Thymus (tissue), 11 donors: ENCODE measurements around the gene NTM. TPM values are rescaled to one million over a fixed set of nuclear protein-coding genes. Genes with fewer than 3 reads are reported as not detected.
"Not testable (repeated sequence)": the region's sequence is repeated elsewhere in the genome, so short reads cannot be mapped to it uniquely, and the experiment has no call there.

ENCODE experiments used
- DNase-seq, 9 donors: peaks; one replicate each; pipeline ENCODE4 v3.0.0-alpha.2; 2013; ENCODE audit warnings: low spot score in 9 of 9, low read depth in 6 of 9, missing footprints in 1 of 9
- H3K27ac ChIP-seq, 2 donors: one replicate each; pipeline ENCODE4 v1.5.1; 2013; ENCODE audit warnings: control low read depth in 1 of 2, low read depth in 1 of 2, low read length in 1 of 2, mild to moderate bottlenecking in 1 of 2, moderate library complexity in 1 of 2
- H3K27me3 ChIP-seq, 2 donors: one replicate each; pipeline ENCODE4 v1.5.1; 2013; ENCODE audit warnings: low read length in 1 of 2; ENCODE audit not compliant: control insufficient read depth in 2 of 2, insufficient read depth in 1 of 2
- H3K36me3 ChIP-seq, 2 donors: one replicate each; pipeline ENCODE4 v1.5.1; 2013; ENCODE audit warnings: low read length in 1 of 2, mild to moderate bottlenecking in 1 of 2, moderate library complexity in 1 of 2; ENCODE audit not compliant: control insufficient read depth in 2 of 2, insufficient read depth in 2 of 2
- H3K4me1 ChIP-seq, 2 donors: one replicate each; pipeline ENCODE4 v1.5.1; 2013; ENCODE audit warnings: low read length in 2 of 2; ENCODE audit not compliant: control insufficient read depth in 2 of 2, insufficient read depth in 2 of 2
- H3K4me3 ChIP-seq, 2 donors: one replicate each; pipeline ENCODE4 v1.5.1; 2013; ENCODE audit warnings: low read length in 2 of 2, control low read depth in 1 of 2, mild to moderate bottlenecking in 1 of 2
- H3K9me3 ChIP-seq, 2 donors: one replicate each; pipeline ENCODE4 v1.5.1; 2013; ENCODE audit warnings: low read length in 1 of 2, mild to moderate bottlenecking in 1 of 2; ENCODE audit not compliant: control insufficient read depth in 2 of 2, insufficient read depth in 1 of 2
- WGBS: extraction: QIAGEN DNeasy Blood & Tissue Kit; methylation state at CpG from one replicate; pipeline ENCODE4 v1.1.7; 2013; 5-methylcytosine and 5-hydroxymethylcytosine counted together
- polyA plus RNA-seq: library from polyadenylated mRNA; stranded (reverse); fragments of 200-250 nt; gene quantifications from one replicate; pipeline ENCODE4 v1.2.3, GENCODE V29; 2013
- total RNA-seq: library from RNA; stranded (reverse); fragments of 120-200 nt; gene quantifications from one replicate; pipeline ENCODE4 v1.2.4, GENCODE V29; 2013
- donor health status: healthy.

Gene NTM
- total and polyA plus RNA-seq, 2 donors = 0.18 to 0.47 TPM

- H3K27ac ChIP-seq = no peak overlapping the region
- H3K4me3 ChIP-seq = no peak overlapping the region
- 28% methylated on average over 8 of the region's 8 CpGs for WGBS
- no peaks in the 10 kb centered on the region for H3K36me3 ChIP-seq
- H3K9me3 ChIP-seq = no peaks in the 10 kb centered on the region
- H3K4me1 ChIP-seq = no peaks in the 10 kb centered on the region
- DNase-seq = peak in 1 of 9 donors; percentile 2
- no peaks in the 10 kb centered on the region for H3K27me3 ChIP-seq
Measured at GRCh38 chr11:132312701-132313111, 942.3 kb downstream of the NTM start.

DNA sequence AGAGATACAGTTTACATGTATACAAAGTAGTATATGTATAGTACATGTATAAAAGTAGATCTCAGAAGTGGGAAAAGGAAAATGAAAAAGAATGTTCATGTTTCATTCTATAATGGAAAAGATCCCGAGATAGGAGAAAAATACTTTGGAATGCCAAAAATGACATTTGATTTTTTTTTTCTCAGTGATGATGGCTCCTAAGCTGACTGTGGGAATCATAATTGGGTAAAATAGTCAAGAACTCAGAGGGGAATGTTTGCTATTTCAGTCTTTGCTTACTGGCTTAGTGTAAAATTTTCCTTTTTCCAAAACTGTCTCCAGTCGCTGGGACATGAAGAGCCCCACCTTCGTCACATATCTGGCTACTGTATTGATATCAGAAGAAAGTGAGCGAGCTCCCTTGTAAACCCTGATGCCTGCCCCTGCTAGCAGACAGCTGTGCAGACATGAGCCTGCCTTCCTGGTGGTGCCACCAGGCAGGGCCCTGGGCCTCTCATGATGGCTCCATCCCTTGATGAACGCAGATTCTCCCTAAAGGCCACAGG is 944.6 kb downstream of the NTM start:
- Histone ChIP-seq H3K4me3 (no peak overlapping the region), H3K27ac (no peak overlapping the region), H3K36me3 (no peaks in the 10 kb centered on the region), H3K4me1 (no peaks in the 10 kb centered on the region), H3K27me3 (no peaks in the 10 kb centered on the region), H3K9me3 (no peaks in the 10 kb centered on the region)
- WGBS = 92% methylated on average over 5 of the region's 5 CpGs
- DNase-seq = no peak

GRCh38 chr11:132315696-132316095 is 945.3 kb downstream of the NTM start:
- Histone ChIP-seq H3K36me3 (no peaks in the 10 kb centered on the region), H3K27ac (no peak overlapping the region), H3K27me3 (no peaks in the 10 kb centered on the region), H3K9me3 (no peaks in the 10 kb centered on the region), H3K4me1 (no peaks in the 10 kb centered on the region), H3K4me3 (no peak overlapping the region)
- DNase-seq = no peak
- 77% methylated on average over 6 of the region's 6 CpGs for WGBS

GRCh38 chr11:132318421-132319157 is 948.2 kb downstream of the NTM start:
- Histone ChIP-seq H3K4me1 (no peaks in the 10 kb centered on the region), H3K36me3 (no peaks in the 10 kb centered on the region), H3K9me3 (no peaks in the 10 kb centered on the region), H3K27ac (no peak overlapping the region), H3K27me3 (no peaks in the 10 kb centered on the region), H3K4me3 (no peak overlapping the region)
- no peak for DNase-seq
- 94% methylated on average over 8 of the region's 8 CpGs for WGBS

GRCh38 chr11:132319419-132319818 is 949.0 kb downstream of the NTM start:
- not testable (repeated sequence) for H3K27me3 ChIP-seq, DNase-seq, H3K4me1 ChIP-seq, H3K36me3 ChIP-seq, H3K9me3 ChIP-seq, H3K27ac ChIP-seq, H3K4me3 ChIP-seq
- WGBS = 90% methylated on average over 6 of the region's 6 CpGs

DNA sequence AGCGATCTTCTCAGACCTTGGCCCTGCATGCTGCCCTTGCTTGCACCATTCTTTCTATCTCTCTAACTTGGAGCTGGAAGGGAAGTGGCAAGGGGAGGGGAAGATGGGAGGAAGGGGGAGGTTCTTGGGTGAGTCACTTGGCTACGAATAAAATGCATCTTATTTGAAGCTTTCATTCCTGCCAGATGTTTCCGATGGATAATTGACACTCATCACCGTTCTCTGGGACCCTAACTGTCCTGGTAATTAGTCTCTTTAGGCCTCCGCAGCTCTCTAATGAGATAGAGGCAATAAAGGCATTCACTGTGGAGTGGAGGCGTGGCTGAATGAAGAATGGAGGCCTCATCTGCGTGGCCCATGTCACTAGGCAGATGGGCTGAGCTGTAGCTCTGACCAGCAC is 960.1 kb downstream of the NTM start:
- Histone ChIP-seq H3K4me3 (no peak overlapping the region), H3K27ac (no peak overlapping the region), H3K36me3 (no peaks in the 10 kb centered on the region), H3K4me1 (no peaks in the 10 kb centered on the region), H3K27me3 (no peaks in the 10 kb centered on the region), H3K9me3 (no peaks in the 10 kb centered on the region)
- no peak for DNase-seq
- WGBS = 64% methylated on average over 7 of the region's 7 CpGs

DNA sequence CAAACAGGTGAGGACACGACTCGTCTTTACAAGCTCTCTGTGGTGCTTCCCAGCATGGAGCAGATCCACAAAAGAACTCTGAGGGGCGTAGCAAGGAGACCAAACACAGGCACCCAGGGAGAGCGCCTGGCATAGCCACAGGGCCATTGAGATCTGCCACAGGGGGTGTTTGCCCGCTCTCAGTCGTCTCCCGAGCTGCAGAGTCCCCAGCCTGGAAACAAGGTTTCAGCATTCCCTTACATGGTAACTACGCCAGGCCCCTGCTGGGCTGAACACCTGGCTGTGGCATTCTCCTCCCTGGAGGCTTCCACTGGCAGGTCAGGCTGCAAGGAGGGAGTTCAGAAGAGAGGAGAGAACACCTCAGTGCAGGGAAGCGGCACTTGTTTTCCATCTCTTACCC is 962.1 kb downstream of the NTM start:
- Histone ChIP-seq H3K36me3 (no peaks in the 10 kb centered on the region), H3K27ac (no peak overlapping the region), H3K27me3 (no peaks in the 10 kb centered on the region), H3K4me3 (no peak overlapping the region), H3K4me1 (no peaks in the 10 kb centered on the region), H3K9me3 (no peaks in the 10 kb centered on the region)
- no peak for DNase-seq
- 80% methylated on average over 9 of the region's 9 CpGs for WGBS

DNA sequence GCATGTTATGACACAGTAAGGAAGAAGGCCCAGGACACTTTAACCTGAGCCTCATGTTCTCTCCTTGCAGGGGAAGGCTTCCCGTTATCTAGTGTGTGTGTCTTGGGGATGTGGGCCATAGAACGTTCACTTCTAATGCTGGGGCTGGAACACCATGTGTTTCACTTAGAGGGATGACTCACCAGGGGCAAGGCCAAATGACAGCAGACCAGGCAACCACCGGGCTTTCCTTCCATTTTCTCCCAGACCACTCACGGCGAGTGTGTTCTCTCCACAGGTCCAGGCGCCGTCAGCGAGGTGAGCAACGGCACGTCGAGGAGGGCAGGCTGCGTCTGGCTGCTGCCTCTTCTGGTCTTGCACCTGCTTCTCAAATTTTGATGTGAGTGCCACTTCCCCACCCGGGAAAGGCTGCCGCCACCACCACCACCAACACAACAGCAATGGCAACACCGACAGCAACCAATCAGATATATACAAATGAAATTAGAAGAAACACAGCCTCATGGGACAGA is 964.4 kb downstream of the NTM start:
- Histone ChIP-seq H3K4me3 (no peak overlapping the region), H3K4me1 (no peaks in the 10 kb centered on the region), H3K36me3 (no peaks in the 10 kb centered on the region), H3K9me3 (no peaks in the 10 kb centered on the region), H3K27ac (no peak overlapping the region), H3K27me3 (no peaks in the 10 kb centered on the region)
- WGBS = 94% methylated on average over 15 of the region's 15 CpGs
- no peak for DNase-seq

DNA sequence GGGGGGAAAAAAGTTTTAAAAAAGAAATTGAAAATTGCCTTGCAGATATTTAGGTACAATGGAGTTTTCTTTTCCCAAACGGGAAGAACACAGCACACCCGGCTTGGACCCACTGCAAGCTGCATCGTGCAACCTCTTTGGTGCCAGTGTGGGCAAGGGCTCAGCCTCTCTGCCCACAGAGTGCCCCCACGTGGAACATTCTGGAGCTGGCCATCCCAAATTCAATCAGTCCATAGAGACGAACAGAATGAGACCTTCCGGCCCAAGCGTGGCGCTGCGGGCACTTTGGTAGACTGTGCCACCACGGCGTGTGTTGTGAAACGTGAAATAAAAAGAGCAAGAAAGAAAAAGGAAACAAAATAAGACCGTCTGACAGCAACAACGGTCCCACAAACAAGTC is 964.9 kb downstream of the NTM start:
- H3K4me1 ChIP-seq = no peaks in the 10 kb centered on the region
- WGBS = 88% methylated on average over 14 of the region's 14 CpGs
- H3K36me3 ChIP-seq = no peaks in the 10 kb centered on the region
- no peak overlapping the region for H3K27ac ChIP-seq
- H3K9me3 ChIP-seq = no peaks in the 10 kb centered on the region
- H3K4me3 ChIP-seq = no peak overlapping the region
- no peak for DNase-seq
- no peaks in the 10 kb centered on the region for H3K27me3 ChIP-seq
